Panc1 (cell line): ENCODE data around the gene SOX18.

Source experiments
- CTCF ChIP-seq: fragments of 450-650 bp; IDR thresholded peaks from 2 replicates; pipeline ENCODE4 v1.5.1; 2017; ENCODE audit warnings: mild to moderate bottlenecking
- SIN3A ChIP-seq: IDR thresholded peaks from 2 replicates; pipeline ENCODE4 v1.6.1; 2012; ENCODE audit warnings: low read depth, mild to moderate bottlenecking, low read length, moderate library complexity, borderline replicate concordance; ENCODE audit not compliant: insufficient read depth
- TCF7L2 ChIP-seq: IDR thresholded peaks from 2 replicates; pipeline ENCODE4 v1.6.1; 2011; ENCODE audit warnings: mild to moderate bottlenecking, low read depth, low read length, inconsistent platforms

- TF ChIP-seq CTCF (no peak), SIN3A (no peak), TCF7L2 (no peak)
Observed at GRCh38 chr20:64000906-64001305, 48.5 kb downstream of the SOX18 start.
